GM10266 (cell line): ENCODE results near the gene SYNJ1.

ENCODE experiments used
- DNase-seq: peaks from one replicate; pipeline ENCODE4 v3.0.0; 2012; ENCODE audit errors: extremely low spot score
- TF ChIP-seq, protein P1 (sequence below): IDR thresholded peaks from 2 replicates; pipeline ENCODE4 v1.5.1; 2012; ENCODE audit warnings: mild to moderate bottlenecking, low read depth; ENCODE audit not compliant: control insufficient read depth, insufficient read depth; ENCODE audit errors: missing control alignments

Gene SYNJ1

DNA sequence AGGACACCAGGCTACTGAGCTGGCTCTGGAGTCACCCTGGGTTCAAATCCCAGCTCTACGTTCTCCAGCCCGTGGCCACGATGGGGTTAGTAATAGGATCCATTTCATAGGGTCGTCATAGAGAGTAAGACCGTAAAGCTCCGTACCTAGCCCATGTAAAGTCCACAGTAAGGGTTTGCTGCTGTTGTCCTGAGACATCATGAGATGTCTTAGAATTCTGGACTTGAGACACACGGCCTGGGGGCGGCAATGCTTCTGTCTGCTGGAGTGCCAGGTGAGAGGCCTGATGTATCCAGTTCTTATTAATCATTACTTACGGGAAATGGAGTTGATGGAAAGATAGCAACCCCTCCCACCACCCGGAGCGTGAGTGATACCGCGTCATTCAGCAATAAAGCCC is 146.1 kb downstream of the SYNJ1 start:
- no peak for DNase-seq
- TF ChIP-seq, protein P1, sequence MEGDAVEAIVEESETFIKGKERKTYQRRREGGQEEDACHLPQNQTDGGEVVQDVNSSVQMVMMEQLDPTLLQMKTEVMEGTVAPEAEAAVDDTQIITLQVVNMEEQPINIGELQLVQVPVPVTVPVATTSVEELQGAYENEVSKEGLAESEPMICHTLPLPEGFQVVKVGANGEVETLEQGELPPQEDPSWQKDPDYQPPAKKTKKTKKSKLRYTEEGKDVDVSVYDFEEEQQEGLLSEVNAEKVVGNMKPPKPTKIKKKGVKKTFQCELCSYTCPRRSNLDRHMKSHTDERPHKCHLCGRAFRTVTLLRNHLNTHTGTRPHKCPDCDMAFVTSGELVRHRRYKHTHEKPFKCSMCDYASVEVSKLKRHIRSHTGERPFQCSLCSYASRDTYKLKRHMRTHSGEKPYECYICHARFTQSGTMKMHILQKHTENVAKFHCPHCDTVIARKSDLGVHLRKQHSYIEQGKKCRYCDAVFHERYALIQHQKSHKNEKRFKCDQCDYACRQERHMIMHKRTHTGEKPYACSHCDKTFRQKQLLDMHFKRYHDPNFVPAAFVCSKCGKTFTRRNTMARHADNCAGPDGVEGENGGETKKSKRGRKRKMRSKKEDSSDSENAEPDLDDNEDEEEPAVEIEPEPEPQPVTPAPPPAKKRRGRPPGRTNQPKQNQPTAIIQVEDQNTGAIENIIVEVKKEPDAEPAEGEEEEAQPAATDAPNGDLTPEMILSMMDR: no peak

DNA sequence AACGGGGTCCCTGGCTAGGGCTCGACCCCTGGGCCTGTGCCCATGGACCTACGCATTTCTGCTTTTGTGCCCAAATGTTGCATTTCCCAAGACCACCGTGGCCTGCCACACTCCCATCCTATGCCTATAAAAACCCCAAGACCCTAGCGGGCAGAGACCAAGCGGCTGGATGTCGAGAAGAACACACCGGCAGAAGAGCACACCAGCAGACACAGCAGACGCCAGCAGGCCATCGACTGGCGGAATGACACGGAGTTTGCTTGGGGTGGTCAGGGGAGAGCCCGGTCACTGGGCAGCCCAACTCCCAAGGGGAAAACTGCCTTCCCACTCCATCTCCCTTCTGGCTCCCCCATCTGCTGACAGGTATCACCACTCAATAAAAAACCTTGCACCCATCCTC is 146.9 kb downstream of the SYNJ1 start:
- DNase-seq: no peak
- TF ChIP-seq, protein P1: no peak
